Osteocyte (in vitro differentiated cells): ENCODE results near the gene MZB1. TPM values are rescaled to one million over a fixed set of nuclear protein-coding genes. Genes with fewer than 3 reads are reported as not detected.

Experiments used
- DNase-seq: peaks from one replicate; pipeline ENCODE4 v3.0.0; 2021; ENCODE audit warnings: mixed read lengths; ENCODE audit not compliant: unreplicated experiment; ENCODE audit errors: extremely low spot score
- H3K27ac Mint-ChIP-seq: one replicate; pipeline ENCODE4 v1.8.0; 2021; ENCODE audit warnings: mild to moderate bottlenecking, mixed read lengths; ENCODE audit not compliant: unreplicated experiment
- H3K27me3 Mint-ChIP-seq: one replicate; pipeline ENCODE4 v1.8.0; 2021; ENCODE audit warnings: mixed read lengths; ENCODE audit not compliant: unreplicated experiment
- H3K36me3 Mint-ChIP-seq: one replicate; pipeline ENCODE4 v1.8.0; 2021; ENCODE audit warnings: mixed read lengths; ENCODE audit not compliant: unreplicated experiment
- H3K4me1 Mint-ChIP-seq: one replicate; pipeline ENCODE4 v1.8.0; 2021; ENCODE audit warnings: mixed read lengths; ENCODE audit not compliant: unreplicated experiment
- H3K4me3 Mint-ChIP-seq: one replicate; pipeline ENCODE4 v1.8.0; 2021; ENCODE audit warnings: mild to moderate bottlenecking, moderate library complexity, mixed read lengths; ENCODE audit not compliant: unreplicated experiment
- H3K9me3 Mint-ChIP-seq: one replicate; pipeline ENCODE4 v1.8.0; 2021; ENCODE audit warnings: mixed read lengths; ENCODE audit not compliant: unreplicated experiment
- total RNA-seq: library from RNA; stranded (reverse); gene quantifications from 2 replicates; pipeline ENCODE4 v1.2.1, GENCODE V29; 2021
- TF ChIP-seq, protein P1 (sequence below): fragments of 200-600 bp; sonication (generic); IDR thresholded peaks from 2 replicates; pipeline ENCODE4 v1.5.0; 2021; ENCODE audit warnings: antibody characterized with exemption, mild to moderate bottlenecking, moderate library complexity

The MZB1 gene
- total RNA-seq, 1 donor from 2014 or later: not detected

DNA sequence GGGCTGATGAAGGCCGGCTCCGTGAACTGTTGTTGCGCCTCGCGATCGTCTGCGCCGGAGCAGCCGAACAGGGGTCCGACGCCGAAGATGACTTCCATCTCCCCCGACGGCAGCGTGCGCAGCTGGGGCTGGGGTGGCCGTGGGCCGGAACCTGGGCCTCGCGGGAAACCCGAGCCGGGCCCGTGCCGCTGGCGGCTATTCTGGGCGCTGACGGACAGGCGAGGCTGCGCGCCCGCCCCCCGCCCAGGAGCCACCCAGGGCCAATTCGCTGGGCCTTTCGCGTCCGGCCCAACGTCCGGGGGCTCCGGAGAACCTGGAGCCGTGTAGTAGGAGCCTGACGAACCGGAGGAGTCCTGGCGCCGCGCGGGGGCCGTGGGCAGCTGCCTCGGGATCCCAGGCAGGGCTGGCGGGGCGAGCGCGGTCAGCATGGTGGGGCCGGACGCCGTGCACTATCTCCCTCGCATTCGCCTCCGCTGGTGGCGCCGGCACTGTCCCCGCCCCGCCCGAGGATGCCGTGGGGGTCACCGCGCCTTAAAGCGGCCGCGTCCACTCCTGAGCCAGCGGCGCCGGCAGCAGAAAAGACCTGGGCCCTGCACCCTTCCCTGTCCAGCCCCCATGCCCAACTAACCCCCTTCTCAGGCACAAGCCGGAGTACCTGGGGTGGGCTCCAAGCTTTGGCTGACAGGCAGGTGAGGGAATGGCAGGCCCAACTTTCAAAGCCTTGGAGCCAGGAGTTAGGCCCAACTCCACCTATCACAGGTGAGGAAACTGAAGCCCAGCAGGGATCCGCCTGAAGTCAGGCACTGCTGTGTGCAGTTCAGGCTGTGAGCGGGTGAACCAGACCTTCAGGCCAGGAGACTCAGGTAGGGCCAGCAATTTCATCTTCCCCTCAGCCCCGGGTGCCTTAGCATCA, 5.2 kb upstream of the MZB1 start, which contains the start of gene PROB1:
TSS of gene PROB1 (minus strand) at position 451 of the 913 bp plus-strand sequence. CDS start at position 428, 23 bp downstream.
- H3K4me1 Mint-ChIP-seq: peaks cover 28% of the 10 kb centered on the region
- DNase-seq: no peak
- H3K27me3 Mint-ChIP-seq: no peaks in the 10 kb centered on the region
- no peak within 1 kb of the TSS for H3K27ac Mint-ChIP-seq
- H3K36me3 Mint-ChIP-seq: peaks cover 6% of the 10 kb centered on the region
- peak within 1 kb of the TSS; percentile 78 for H3K4me3 Mint-ChIP-seq
- TF ChIP-seq, protein P1, sequence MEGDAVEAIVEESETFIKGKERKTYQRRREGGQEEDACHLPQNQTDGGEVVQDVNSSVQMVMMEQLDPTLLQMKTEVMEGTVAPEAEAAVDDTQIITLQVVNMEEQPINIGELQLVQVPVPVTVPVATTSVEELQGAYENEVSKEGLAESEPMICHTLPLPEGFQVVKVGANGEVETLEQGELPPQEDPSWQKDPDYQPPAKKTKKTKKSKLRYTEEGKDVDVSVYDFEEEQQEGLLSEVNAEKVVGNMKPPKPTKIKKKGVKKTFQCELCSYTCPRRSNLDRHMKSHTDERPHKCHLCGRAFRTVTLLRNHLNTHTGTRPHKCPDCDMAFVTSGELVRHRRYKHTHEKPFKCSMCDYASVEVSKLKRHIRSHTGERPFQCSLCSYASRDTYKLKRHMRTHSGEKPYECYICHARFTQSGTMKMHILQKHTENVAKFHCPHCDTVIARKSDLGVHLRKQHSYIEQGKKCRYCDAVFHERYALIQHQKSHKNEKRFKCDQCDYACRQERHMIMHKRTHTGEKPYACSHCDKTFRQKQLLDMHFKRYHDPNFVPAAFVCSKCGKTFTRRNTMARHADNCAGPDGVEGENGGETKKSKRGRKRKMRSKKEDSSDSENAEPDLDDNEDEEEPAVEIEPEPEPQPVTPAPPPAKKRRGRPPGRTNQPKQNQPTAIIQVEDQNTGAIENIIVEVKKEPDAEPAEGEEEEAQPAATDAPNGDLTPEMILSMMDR: no peak
- H3K9me3 Mint-ChIP-seq: no peaks in the 10 kb centered on the region

DNA sequence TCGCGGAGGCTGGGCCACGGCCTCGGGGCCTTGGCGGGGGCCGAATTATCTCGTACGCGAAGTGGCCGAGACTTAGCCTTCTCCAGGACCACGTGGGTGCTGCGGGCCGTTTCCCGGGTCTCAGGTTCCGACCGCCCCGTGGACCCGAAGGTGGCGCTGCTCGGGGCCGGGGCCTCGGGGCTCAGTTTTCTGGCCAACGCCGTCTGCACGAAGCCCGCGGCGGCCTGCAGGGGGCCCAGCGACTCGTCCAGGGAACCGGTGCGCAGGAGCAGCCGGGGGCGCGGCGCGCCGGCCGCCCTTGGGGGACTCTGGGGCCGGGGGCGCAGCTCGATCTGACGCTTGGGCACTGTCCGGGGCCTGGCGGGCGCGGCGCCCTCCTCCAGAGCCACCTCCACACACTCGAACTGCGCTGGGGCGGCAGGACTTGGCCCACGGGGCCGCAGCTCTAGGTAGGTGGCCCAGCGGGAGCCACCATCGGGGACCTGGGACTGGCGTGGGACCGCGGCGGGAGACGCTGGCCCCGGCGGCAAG, 4.5 kb upstream of the MZB1 start:
- H3K27ac Mint-ChIP-seq: no peak overlapping the region
- H3K9me3 Mint-ChIP-seq: no peaks in the 10 kb centered on the region
- H3K36me3 Mint-ChIP-seq: peaks cover under 1% of the 10 kb centered on the region
- no peaks in the 10 kb centered on the region for H3K27me3 Mint-ChIP-seq
- DNase-seq: no peak
- peaks cover 28% of the 10 kb centered on the region for H3K4me1 Mint-ChIP-seq
- TF ChIP-seq, protein P1: peak; percentile 53
- H3K4me3 Mint-ChIP-seq: peak overlapping the region; percentile 78

DNA sequence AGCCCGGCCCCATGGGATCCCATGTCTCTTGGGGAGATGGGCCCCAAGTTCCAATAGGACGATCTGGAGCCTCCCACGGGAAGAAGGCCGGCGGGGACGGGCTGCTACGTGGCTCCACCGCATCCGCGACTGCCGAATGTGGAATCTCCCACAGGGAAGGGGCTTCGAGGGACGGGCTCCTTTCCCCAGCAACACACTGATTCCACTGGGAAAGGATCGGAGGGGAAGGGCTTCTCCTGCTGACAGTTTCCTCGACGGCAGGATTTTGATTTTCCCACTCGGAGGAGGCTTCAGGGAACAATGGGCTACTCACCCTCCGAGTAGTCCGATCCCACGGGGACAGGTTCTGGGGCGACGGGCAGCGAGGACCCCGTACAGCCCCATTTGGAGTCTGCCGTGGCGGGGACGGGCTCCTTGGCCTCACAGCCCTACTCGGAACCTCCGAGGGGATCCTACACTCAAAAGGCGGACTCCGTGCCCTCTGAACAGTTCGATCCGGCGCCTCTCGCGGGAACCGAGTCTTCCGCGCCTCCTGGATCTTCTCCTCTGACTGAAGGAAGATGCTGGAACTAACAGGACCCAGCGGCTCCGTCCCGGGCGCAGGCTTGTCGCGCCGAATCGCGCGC, 3.9 kb upstream of the MZB1 start:
- peak overlapping the region; percentile 60 for H3K27ac Mint-ChIP-seq
- no peak for DNase-seq
- H3K4me3 Mint-ChIP-seq: peak overlapping the region; percentile 78
- TF ChIP-seq, protein P1: no peak
- H3K4me1 Mint-ChIP-seq: peaks cover 28% of the 10 kb centered on the region
- no peaks in the 10 kb centered on the region for H3K9me3 Mint-ChIP-seq
- no peaks in the 10 kb centered on the region for H3K36me3 Mint-ChIP-seq
- no peaks in the 10 kb centered on the region for H3K27me3 Mint-ChIP-seq

DNA sequence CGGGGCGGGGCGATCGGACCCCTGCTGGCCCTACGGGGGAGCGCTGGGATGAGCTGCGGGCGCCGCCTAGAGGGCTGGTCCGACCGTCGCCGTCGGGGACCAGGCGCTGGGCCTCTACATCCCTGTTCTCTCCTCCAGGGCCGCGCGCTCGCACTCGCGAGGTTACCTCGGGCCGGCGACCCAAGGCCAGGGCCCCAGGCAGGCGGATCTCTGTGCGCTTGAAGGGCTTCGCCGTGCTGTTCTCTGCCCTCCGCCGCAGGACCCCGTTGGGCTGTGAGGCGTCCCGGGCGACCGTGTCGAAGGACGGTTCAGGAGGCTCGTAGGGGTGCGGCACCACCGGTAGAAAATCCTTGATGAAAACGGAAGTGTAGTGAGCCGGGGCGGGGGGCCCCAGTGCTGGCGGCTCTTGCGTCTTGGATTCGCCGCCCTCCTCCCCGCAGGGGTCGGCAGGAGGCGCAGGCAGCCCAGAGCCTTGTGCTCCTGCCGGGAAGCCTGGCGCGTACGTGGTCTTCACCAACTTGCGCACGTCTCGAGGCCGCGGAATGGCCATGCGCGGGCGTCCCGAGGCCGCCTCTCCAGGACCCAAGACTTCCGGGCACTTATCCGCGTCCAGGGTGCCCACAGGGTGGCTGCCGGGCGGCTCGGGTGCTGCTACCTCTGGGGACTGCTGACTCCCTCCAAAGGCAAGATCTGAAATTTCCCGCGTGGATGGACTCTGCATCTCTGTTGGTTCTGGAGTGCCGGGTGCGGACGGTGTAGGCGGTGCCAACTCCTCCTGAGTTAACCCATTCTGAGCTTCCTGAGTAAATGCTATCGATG, 3.2 kb upstream of the MZB1 start:
- no peak for DNase-seq
- no peaks in the 10 kb centered on the region for H3K9me3 Mint-ChIP-seq
- no peaks in the 10 kb centered on the region for H3K27me3 Mint-ChIP-seq
- H3K36me3 Mint-ChIP-seq: no peaks in the 10 kb centered on the region
- TF ChIP-seq, protein P1: peak; percentile 58
- H3K4me3 Mint-ChIP-seq: peak overlapping the region; percentile 78
- peak overlapping the region; percentile 60 for H3K27ac Mint-ChIP-seq
- peaks cover 31% of the 10 kb centered on the region for H3K4me1 Mint-ChIP-seq
